Hematopoietic multipotent progenitor cell treated with erythropoietin and hydrocortisone succinate and interleukin-3 and kit ligand, for 15 days (in vitro differentiated cells): ENCODE measurements around the gene MYCN.

Source experiments
- DNase-seq: peaks from one replicate; pipeline ENCODE4 v3.0.0-alpha.2; 2015; ENCODE audit warnings: low spot score

MYCN gene

GRCh38 chr2:15979051-15979758, 38.9 kb downstream of the MYCN start:
- DNase-seq = no peak

- no peak for DNase-seq
Observed at GRCh38 chr2:15979759-15980604, 39.6 kb downstream of the MYCN start.

GRCh38 chr2:15980605-15981098, 40.3 kb downstream of the MYCN start:
- no peak for DNase-seq

GRCh38 chr2:15981646-15982045, 41.3 kb downstream of the MYCN start:
- no peak for DNase-seq

- no peak for DNase-seq
Observed at GRCh38 chr2:15982285-15983044, 42.1 kb downstream of the MYCN start.

GRCh38 chr2:15983496-15983895, 43.1 kb downstream of the MYCN start:
- no peak for DNase-seq

GRCh38 chr2:15984368-15985255, 44.3 kb downstream of the MYCN start:
- no peak for DNase-seq

GRCh38 chr2:15985531-15985930, 45.2 kb downstream of the MYCN start:
- DNase-seq = no peak

- DNase-seq = no peak
Observed at GRCh38 chr2:15986068-15986560, 45.8 kb downstream of the MYCN start.

GRCh38 chr2:15986644-15987043, 46.3 kb downstream of the MYCN start:
- DNase-seq = no peak

GRCh38 chr2:15988733-15989132, 48.4 kb downstream of the MYCN start:
- DNase-seq = no peak

- DNase-seq = no peak
Observed at GRCh38 chr2:15989559-15989958, 49.2 kb downstream of the MYCN start.

GRCh38 chr2:15990151-15991101, 50.1 kb downstream of the MYCN start:
- no peak for DNase-seq

GRCh38 chr2:15991231-15991630, 50.9 kb downstream of the MYCN start:
- DNase-seq = no peak

GRCh38 chr2:15992457-15993231, 52.3 kb downstream of the MYCN start:
- DNase-seq = no peak

GRCh38 chr2:15993232-15993610, 52.9 kb downstream of the MYCN start:
- no peak for DNase-seq

GRCh38 chr2:15993666-15994065, 53.3 kb downstream of the MYCN start:
- no peak for DNase-seq

- DNase-seq = no peak
Observed at GRCh38 chr2:15995603-15996002, 55.3 kb downstream of the MYCN start.
